Measurements from ENCODE around the gene ZNF292.

- TF ChIP-seq CTCF (IDR thresholded peaks at IDR 0.05; ENCODE audit: borderline replicate concordance, extremely low read depth, low read length, poor library complexity, severe bottlenecking) (no peak), EZH2 (IDR thresholded peaks at IDR 0.05; ENCODE audit: borderline replicate concordance, low read depth, low read length, severe bottlenecking) (no peak)
Measured at GRCh38 chr6:87289571-87289970, 134.2 kb downstream of the ZNF292 start.
